DND-41 (cell line): ENCODE results near the gene ZNF638.

Experiments
- EZH2 ChIP-seq: IDR thresholded peaks from 3 replicates; pipeline ENCODE4 v1.6.1; 2012; ENCODE audit warnings: borderline replicate concordance, low read depth, mild to moderate bottlenecking, moderate library complexity, low read length, inconsistent platforms; ENCODE audit not compliant: severe bottlenecking
- TF ChIP-seq, protein P1 (sequence below): IDR thresholded peaks from 2 replicates; pipeline ENCODE4 v1.5.1; 2012; ENCODE audit warnings: borderline replicate concordance, low read length, moderate library complexity, mild to moderate bottlenecking; ENCODE audit not compliant: poor library complexity, severe bottlenecking; ENCODE audit errors: extremely low read depth

DNA sequence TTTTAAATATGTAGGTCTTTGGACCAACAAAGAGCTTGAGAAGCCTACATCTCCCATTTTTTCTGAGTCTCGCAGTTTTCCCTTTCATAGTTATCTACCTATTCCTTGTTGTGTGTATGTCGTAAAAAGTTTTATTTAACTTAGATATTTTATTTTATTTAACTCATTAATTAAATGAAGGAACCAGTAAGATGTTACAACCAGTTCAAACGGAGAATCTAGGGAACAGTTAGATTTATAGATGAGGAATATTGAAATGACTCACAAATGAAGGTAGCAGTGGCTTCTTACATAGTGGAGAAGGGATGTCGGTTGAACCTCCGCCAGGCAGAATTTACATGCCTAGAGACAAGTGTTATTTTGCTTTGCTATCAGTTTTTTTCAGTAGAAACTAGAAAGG lies 48.5 kb upstream of the ZNF638 start:
- TF ChIP-seq, protein P1, sequence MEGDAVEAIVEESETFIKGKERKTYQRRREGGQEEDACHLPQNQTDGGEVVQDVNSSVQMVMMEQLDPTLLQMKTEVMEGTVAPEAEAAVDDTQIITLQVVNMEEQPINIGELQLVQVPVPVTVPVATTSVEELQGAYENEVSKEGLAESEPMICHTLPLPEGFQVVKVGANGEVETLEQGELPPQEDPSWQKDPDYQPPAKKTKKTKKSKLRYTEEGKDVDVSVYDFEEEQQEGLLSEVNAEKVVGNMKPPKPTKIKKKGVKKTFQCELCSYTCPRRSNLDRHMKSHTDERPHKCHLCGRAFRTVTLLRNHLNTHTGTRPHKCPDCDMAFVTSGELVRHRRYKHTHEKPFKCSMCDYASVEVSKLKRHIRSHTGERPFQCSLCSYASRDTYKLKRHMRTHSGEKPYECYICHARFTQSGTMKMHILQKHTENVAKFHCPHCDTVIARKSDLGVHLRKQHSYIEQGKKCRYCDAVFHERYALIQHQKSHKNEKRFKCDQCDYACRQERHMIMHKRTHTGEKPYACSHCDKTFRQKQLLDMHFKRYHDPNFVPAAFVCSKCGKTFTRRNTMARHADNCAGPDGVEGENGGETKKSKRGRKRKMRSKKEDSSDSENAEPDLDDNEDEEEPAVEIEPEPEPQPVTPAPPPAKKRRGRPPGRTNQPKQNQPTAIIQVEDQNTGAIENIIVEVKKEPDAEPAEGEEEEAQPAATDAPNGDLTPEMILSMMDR, result no peak
- TF ChIP-seq EZH2, result no peak
